ENCODE results near the gene ZMIZ2. TPM values are rescaled to one million over a fixed set of nuclear protein-coding genes. Genes with fewer than 3 reads are reported as not detected.

ZMIZ2 gene
- polyA plus RNA-seq, 3 donors: 1.9 to 72.8 (median 3.3) TPM

DNA sequence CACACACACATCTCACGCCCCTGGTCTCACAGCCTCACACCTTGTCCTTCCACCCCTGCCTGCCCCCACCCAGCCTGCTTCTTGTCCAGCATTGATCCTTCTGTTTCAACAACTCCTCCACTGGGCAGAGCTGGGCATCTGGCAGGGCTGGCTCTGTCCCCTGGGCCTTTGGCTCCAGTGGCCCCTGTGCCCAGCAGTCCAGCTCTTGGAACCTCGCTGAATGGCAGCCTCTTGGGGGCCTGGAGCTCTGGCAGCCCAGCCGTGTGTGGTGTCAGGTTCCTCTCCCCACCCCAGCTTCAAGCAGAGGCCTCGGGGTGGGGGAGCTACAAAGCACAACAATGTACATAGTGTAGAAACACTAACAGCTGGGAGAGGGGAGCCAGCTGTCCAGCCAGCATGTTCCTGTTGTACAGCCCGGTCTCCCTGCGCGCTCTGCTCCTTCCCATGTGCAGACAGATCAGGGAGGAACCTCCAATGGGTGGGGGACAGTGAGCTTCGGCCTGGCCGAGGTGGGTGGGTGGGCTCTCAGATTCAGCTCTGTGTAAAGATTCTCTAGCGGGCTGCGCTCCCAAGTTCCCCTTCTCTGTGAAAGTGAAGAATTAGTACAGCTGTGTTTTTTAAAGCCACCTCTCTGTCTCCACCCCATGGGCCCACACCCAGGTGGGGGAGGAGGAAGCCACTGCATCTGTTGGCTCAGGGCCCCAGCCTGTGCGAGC, 19.4 kb downstream of the ZMIZ2 start:
- peaks cover 40% of the 10 kb centered on the region for H3K4me1 Mint-ChIP-seq
- no peak overlapping the region for H3K4me3 ChIP-seq (replicated peaks in 1 of 3; ENCODE audit: low read depth in 2 of 3, low read length in 3 of 3)
- no peaks in the 10 kb centered on the region for H3K9me3 ChIP-seq (replicated peaks in 1 of 2; ENCODE audit: control insufficient read depth in 1 of 2, insufficient read depth in 1 of 2, low read length in 2 of 2)
- WGBS (ENCODE audit: insufficient coverage): 63% methylated on average over 6 of the region's 12 CpGs
- H3K4me1 ChIP-seq (ENCODE audit: control insufficient read depth in 1 of 2, insufficient read depth in 2 of 2, low read length in 2 of 2): peaks cover 35 to 38% of the 10 kb centered on the region in 2 donors
- TF ChIP-seq CTCF (IDR thresholded peaks at IDR 0.05): no peak
- peaks cover 46 to 53% of the 10 kb centered on the region in 2 donors for H3K36me3 Mint-ChIP-seq
- no peak overlapping the region for H2AFZ ChIP-seq (ENCODE audit: insufficient read depth, low read depth, low read length, poor library complexity, severe bottlenecking)
- H3K27me3 Mint-ChIP-seq (ENCODE audit: low read depth in 3 of 3): peaks cover 5 to 7% (median 6%) of the 10 kb centered on the region in 3 donors
- DNase-seq: peak in 1 of 3 donors; percentile 20
- intact Hi-C loops (cut with micrococcal nuclease): loop anchor here in 1 of 2 donors (10.0 kb wide), 1 partner anchor 167 kb away; no protein-coding TSS in a partner anchor
- H4K20me1 ChIP-seq (ENCODE audit: insufficient read depth, low read length): no peaks in the 10 kb centered on the region
- H3K4me2 ChIP-seq (replicated peaks; ENCODE audit: extremely low read depth, low read length, poor library complexity, severe bottlenecking): no peak overlapping the region
- peak overlapping the region; percentile 24 to 26 for H3K4me3 Mint-ChIP-seq
- H3K27me3 ChIP-seq (ENCODE audit: control insufficient read depth in 2 of 2, insufficient read depth in 2 of 2, low read length in 2 of 2): no peaks in the 10 kb centered on the region
- no peaks in the 10 kb centered on the region for H3K9me3 Mint-ChIP-seq
- peak overlapping the region; percentile 48 to 90 (median 81) for H3K27ac Mint-ChIP-seq
- peaks cover 47 to 50% of the 10 kb centered on the region in 2 donors for H3K36me3 ChIP-seq (replicated peaks in 1 of 2; ENCODE audit: control insufficient read depth in 1 of 2, insufficient read depth in 2 of 2, low read length in 2 of 2)
- peak overlapping the region; percentile 32 for H3K9ac ChIP-seq (ENCODE audit: insufficient read depth, low read length, poor library complexity, severe bottlenecking)
- H3K79me2 ChIP-seq (ENCODE audit: insufficient read depth, low read length): no peaks in the 10 kb centered on the region
- peak overlapping the region; percentile 36 to 48 for H3K27ac ChIP-seq (ENCODE audit: low read depth in 1 of 2, low read length in 2 of 2)

GRCh38 chr7:44768628-44769371, 20.2 kb downstream of the ZMIZ2 start:
- Histone ChIP-seq H2AFZ (ENCODE audit: insufficient read depth, low read depth, low read length, poor library complexity, severe bottlenecking) (no peak overlapping the region), H3K27ac (ENCODE audit: low read depth in 1 of 2, low read length in 2 of 2) (peak overlapping the region; percentile 36 to 48), H3K27me3 (ENCODE audit: control insufficient read depth in 2 of 2, insufficient read depth in 2 of 2, low read length in 2 of 2) (no peaks in the 10 kb centered on the region), H4K20me1 (ENCODE audit: insufficient read depth, low read length) (no peaks in the 10 kb centered on the region), H3K9me3 (replicated peaks in 1 of 2; ENCODE audit: control insufficient read depth in 1 of 2, insufficient read depth in 1 of 2, low read length in 2 of 2) (no peaks in the 10 kb centered on the region), H3K4me1 (ENCODE audit: control insufficient read depth in 1 of 2, insufficient read depth in 2 of 2, low read length in 2 of 2) (peaks cover 35 to 38% of the 10 kb centered on the region in 2 donors), H3K79me2 (ENCODE audit: insufficient read depth, low read length) (no peaks in the 10 kb centered on the region), H3K4me2 (replicated peaks; ENCODE audit: extremely low read depth, low read length, poor library complexity, severe bottlenecking) (no peak overlapping the region), H3K36me3 (replicated peaks in 1 of 2; ENCODE audit: control insufficient read depth in 1 of 2, insufficient read depth in 2 of 2, low read length in 2 of 2) (peaks cover 39 to 43% of the 10 kb centered on the region in 2 donors), H3K9ac (ENCODE audit: insufficient read depth, low read length, poor library complexity, severe bottlenecking) (peak overlapping the region; percentile 32), H3K4me3 (replicated peaks in 1 of 3; ENCODE audit: low read depth in 2 of 3, low read length in 3 of 3) (no peak overlapping the region)
- Mint-ChIP-seq H3K4me1 (peaks cover 40% of the 10 kb centered on the region), H3K36me3 (peaks cover 40 to 46% of the 10 kb centered on the region in 2 donors), H3K9me3 (peaks cover 0 to under 1% (median 0%) of the 10 kb centered on the region in 7 donors), H3K27ac (peak overlapping the region in 6 of 7 donors; percentile 48 to 84 (median 67)), H3K4me3 (no peak overlapping the region), H3K27me3 (ENCODE audit: low read depth in 3 of 3) (peaks cover 6 to 7% (median 6%) of the 10 kb centered on the region in 3 donors)
- no peak for DNase-seq
- no peak for TF ChIP-seq CTCF (IDR thresholded peaks at IDR 0.05)
- intact Hi-C loops (cut with micrococcal nuclease): loop anchor here in 1 of 2 donors (10.0 kb wide), 1 partner anchor 166 kb away; no protein-coding TSS in a partner anchor
- WGBS (ENCODE audit: insufficient coverage): 76% methylated on average over 9 of the region's 11 CpGs
